K562 (cell line): ENCODE data around the gene CCR5AS.

Source experiments
- EP300 ChIP-seq: IDR thresholded peaks from 2 replicates; pipeline ENCODE4 v1.6.1; 2012; ENCODE audit warnings: low read length, improper control_type of control experiment
- POLR2A ChIP-seq: fragments of 450-650 bp; conservative IDR thresholded peaks from 2 replicates; pipeline ENCODE4 v1.6.1; 2016
- RBM14 ChIP-seq: fragments of 200-400 bp; formaldehyde crosslinking; IDR thresholded peaks from 2 replicates; pipeline ENCODE4 v1.6.1; 2018; ENCODE audit warnings: low read depth, mild to moderate bottlenecking, low read length, moderate library complexity, borderline replicate concordance; ENCODE audit not compliant: insufficient read depth
- SMARCA5 ChIP-seq: fragments of 450-650 bp; IDR thresholded peaks from 2 replicates; pipeline ENCODE4 v1.6.1; 2016
- SREBF1 ChIP-seq: fragments of 150-350 bp; IDR thresholded peaks from 2 replicates; pipeline ENCODE4 v1.6.1; 2014; ENCODE audit warnings: antibody characterized with exemption, low read depth, low read length, borderline replicate concordance
- YY1 ChIP-seq, 3 experiments: IDR thresholded peaks; 2 replicates each; pipeline ENCODE4 v1.6.1; 2011; ENCODE audit warnings: low read length in 2 of 3, mild to moderate bottlenecking in 2 of 3, moderate library complexity in 2 of 3, borderline replicate concordance in 1 of 3, control low read depth in 1 of 3, low read depth in 1 of 3; ENCODE audit not compliant: insufficient read depth in 3 of 3, insufficient replicate concordance in 2 of 3, control insufficient read depth in 1 of 3, insufficient read length in 1 of 3; ENCODE audit errors: extremely low read depth in 1 of 3
- TF ChIP-seq, protein P1 (sequence below), 2 experiments: fragments of 200-800 bp in 1 of 2; sonication (Bioruptor generic) in 1 of 2; sonication (generic) in 1 of 2; formaldehyde crosslinking in 1 of 2; IDR thresholded peaks in 1 of 2; conservative IDR thresholded peaks in 1 of 2; 2 replicates each; pipeline versions ENCODE4 v1.5.0 to v1.6.1; 2016 to 2020; ENCODE audit warnings: missing compliant biosample characterization in 1 of 2, missing genetic modification characterization in 1 of 2, missing genetic modification reagents in 1 of 2
- TF ChIP-seq, protein P2 (sequence below), 3 experiments: IDR thresholded peaks in 2 of 3; conservative IDR thresholded peaks in 1 of 3; 2 replicates each; pipeline ENCODE4 v1.5.1; 2011 to 2012; ENCODE audit warnings: low read length in 3 of 3, mild to moderate bottlenecking in 3 of 3, control low read depth in 2 of 3, improper control_type of control experiment in 1 of 3, inconsistent platforms in 1 of 3, low read depth in 1 of 3, mixed read lengths in 1 of 3, moderate library complexity in 1 of 3; ENCODE audit not compliant: insufficient read depth in 2 of 3

DNA sequence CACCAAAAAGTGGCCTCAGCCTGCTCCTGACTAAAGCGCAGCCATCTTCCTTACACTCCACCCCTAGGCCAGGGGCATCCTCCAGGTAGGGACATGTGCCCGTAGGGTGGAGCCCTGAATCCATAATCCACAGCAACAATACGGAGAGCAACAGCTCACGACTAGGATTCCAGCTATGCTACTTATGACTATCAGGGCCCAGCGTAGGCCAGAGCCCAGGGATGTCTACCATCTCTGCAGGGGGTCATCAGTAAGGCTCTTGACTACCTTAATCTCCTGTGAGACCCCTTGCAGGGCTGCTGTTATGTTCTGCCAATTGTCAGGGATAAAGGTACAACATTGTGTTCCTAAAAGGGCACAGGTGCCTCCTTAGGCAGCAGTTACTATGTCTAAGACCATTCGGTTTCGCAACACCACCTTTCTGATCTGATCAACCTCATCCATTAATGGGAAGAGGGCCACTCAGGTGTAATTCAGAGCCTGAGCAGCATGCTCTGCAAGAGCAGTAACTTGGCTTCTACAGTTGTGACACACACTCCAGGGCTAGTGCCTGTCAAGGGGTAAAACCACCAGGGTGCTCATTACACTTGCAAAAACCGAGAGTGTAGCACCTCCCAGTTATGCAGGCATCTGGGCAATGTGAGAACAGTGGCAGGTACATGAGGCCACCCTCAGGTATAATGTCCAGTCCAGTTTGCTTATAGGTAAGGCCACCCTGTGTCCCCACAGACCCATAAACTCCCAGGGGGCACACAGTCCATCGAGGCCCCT is 11.2 kb upstream of the CCR5AS start:
- no peak for TF ChIP-seq YY1 (IDR thresholded peaks at IDR 0.05; ENCODE audit: borderline replicate concordance in 1 of 3, control insufficient read depth in 1 of 3, extremely low read depth in 1 of 3, insufficient read depth in 3 of 3, insufficient read length in 1 of 3, insufficient replicate concordance in 2 of 3, low read depth in 1 of 3, low read length in 2 of 3)
- no peak for TF ChIP-seq SREBF1
- TF ChIP-seq EP300, result no peak
- TF ChIP-seq, protein P1, sequence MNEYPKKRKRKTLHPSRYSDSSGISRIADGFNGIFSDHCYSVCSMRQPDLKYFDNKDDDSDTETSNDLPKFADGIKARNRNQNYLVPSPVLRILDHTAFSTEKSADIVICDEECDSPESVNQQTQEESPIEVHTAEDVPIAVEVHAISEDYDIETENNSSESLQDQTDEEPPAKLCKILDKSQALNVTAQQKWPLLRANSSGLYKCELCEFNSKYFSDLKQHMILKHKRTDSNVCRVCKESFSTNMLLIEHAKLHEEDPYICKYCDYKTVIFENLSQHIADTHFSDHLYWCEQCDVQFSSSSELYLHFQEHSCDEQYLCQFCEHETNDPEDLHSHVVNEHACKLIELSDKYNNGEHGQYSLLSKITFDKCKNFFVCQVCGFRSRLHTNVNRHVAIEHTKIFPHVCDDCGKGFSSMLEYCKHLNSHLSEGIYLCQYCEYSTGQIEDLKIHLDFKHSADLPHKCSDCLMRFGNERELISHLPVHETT (CRISPR knock-in tag; conservative IDR thresholded peaks at IDR 0.05 in 1 of 2, IDR thresholded peaks at IDR 0.05 in 1 of 2), result no peak
- no peak for TF ChIP-seq POLR2A
- TF ChIP-seq, protein P2, sequence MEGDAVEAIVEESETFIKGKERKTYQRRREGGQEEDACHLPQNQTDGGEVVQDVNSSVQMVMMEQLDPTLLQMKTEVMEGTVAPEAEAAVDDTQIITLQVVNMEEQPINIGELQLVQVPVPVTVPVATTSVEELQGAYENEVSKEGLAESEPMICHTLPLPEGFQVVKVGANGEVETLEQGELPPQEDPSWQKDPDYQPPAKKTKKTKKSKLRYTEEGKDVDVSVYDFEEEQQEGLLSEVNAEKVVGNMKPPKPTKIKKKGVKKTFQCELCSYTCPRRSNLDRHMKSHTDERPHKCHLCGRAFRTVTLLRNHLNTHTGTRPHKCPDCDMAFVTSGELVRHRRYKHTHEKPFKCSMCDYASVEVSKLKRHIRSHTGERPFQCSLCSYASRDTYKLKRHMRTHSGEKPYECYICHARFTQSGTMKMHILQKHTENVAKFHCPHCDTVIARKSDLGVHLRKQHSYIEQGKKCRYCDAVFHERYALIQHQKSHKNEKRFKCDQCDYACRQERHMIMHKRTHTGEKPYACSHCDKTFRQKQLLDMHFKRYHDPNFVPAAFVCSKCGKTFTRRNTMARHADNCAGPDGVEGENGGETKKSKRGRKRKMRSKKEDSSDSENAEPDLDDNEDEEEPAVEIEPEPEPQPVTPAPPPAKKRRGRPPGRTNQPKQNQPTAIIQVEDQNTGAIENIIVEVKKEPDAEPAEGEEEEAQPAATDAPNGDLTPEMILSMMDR (IDR thresholded peaks at IDR 0.05 in 2 of 3, conservative IDR thresholded peaks at IDR 0.05 in 1 of 3; ENCODE audit: insufficient read depth in 2 of 3, low read depth in 1 of 3, low read length in 3 of 3), result no peak
- TF ChIP-seq RBM14, result no peak
- no peak for TF ChIP-seq SMARCA5
